Transverse colon (tissue), 4 donors: ENCODE results near the gene TFPI2.

Experiments
- EP300 ChIP-seq: sonication (generic); formaldehyde crosslinking; IDR thresholded peaks from one replicate; pipeline ENCODE4 v1.6.1; 2017; ENCODE audit warnings: antibody characterized with exemption, low read depth
- POLR2AphosphoS5 ChIP-seq, 3 donors: sonication (generic); formaldehyde crosslinking; IDR thresholded peaks; one replicate each; pipeline ENCODE4 v1.6.1; 2016; ENCODE audit warnings: antibody characterized with exemption in 3 of 3
- TF ChIP-seq, protein P1 (sequence below), 5 experiments: fragments of 200-600 bp in 3 of 5; fragments of 450-650 bp in 2 of 5; sonication (generic) in 3 of 5; IDR thresholded peaks; 1 replicate in 2 of 5; 2 replicates in 3 of 5; pipeline ENCODE4 v1.5.1; 2016 to 2017; ENCODE audit warnings: antibody characterized with exemption in 5 of 5, inconsistent platforms in 3 of 5, mild to moderate bottlenecking in 2 of 5, moderate library complexity in 1 of 5

DNA sequence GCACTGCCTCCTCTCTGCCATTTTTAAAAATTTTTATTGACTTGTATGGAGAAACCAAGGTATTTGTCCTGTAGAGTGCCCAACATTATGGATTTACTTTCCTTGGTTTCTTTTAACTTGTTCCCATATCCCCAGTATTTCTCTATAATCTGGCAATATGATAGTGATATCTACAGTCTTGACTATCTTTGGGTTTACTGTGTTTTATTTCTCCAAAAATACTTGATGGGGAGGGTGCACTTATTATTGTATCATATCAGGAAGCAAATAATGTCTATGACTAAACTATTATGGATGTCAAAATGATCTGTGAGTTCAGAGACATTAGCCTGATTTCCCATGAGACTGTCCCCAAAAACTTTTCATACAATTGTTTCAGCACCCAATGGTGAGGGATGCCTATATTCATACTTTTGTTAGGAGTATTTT, 6.6 kb downstream of the TFPI2 start:
- TF ChIP-seq POLR2AphosphoS5 (IDR thresholded peaks at IDR 0.05) (no peak), EP300 (no peak)
- TF ChIP-seq, protein P1, sequence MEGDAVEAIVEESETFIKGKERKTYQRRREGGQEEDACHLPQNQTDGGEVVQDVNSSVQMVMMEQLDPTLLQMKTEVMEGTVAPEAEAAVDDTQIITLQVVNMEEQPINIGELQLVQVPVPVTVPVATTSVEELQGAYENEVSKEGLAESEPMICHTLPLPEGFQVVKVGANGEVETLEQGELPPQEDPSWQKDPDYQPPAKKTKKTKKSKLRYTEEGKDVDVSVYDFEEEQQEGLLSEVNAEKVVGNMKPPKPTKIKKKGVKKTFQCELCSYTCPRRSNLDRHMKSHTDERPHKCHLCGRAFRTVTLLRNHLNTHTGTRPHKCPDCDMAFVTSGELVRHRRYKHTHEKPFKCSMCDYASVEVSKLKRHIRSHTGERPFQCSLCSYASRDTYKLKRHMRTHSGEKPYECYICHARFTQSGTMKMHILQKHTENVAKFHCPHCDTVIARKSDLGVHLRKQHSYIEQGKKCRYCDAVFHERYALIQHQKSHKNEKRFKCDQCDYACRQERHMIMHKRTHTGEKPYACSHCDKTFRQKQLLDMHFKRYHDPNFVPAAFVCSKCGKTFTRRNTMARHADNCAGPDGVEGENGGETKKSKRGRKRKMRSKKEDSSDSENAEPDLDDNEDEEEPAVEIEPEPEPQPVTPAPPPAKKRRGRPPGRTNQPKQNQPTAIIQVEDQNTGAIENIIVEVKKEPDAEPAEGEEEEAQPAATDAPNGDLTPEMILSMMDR (IDR thresholded peaks at IDR 0.05): no peak
